Calu3 (cell line): ENCODE results near the gene ATXN10. TPM values are rescaled to one million over a fixed set of nuclear protein-coding genes. Genes with fewer than 3 reads are reported as not detected.

Experiments used
- BruUV-seq: library from RNA; stranded (reverse); fragments of 400-500 nt; replicated peaks from 2 replicates; lab custom pipeline; 2021; lab: Mats Ljungman, UMichigan
- CTCF ChIA-PET: fragments of 300-600 bp; sonication (Branson Sonifier 250); formaldehyde crosslinking; loops from one replicate; lab custom pipeline; 2022; ENCODE audit warnings: antibody characterized with exemption; lab: Charles Lee
- DNase-seq: peaks from one replicate; pipeline ENCODE4 v3.0.0; 2022
- H3K27ac Mint-ChIP-seq: one replicate; pipeline ENCODE4 v1.8.0; 2022; ENCODE audit warnings: mixed read lengths; ENCODE audit not compliant: unreplicated experiment
- H3K27me3 Mint-ChIP-seq: one replicate; pipeline ENCODE4 v1.8.0; 2022; ENCODE audit warnings: mixed read lengths; ENCODE audit not compliant: unreplicated experiment
- H3K36me3 Mint-ChIP-seq: one replicate; pipeline ENCODE4 v1.8.0; 2022; ENCODE audit warnings: mild to moderate bottlenecking, moderate library complexity, mixed read lengths; ENCODE audit not compliant: insufficient read depth, unreplicated experiment
- H3K4me1 Mint-ChIP-seq: one replicate; pipeline ENCODE4 v1.8.0; 2022; ENCODE audit warnings: mild to moderate bottlenecking, low read depth, mixed read lengths; ENCODE audit not compliant: unreplicated experiment
- H3K4me3 Mint-ChIP-seq: one replicate; pipeline ENCODE4 v1.8.0; 2022; ENCODE audit warnings: mild to moderate bottlenecking, low read depth, moderate library complexity, mixed read lengths; ENCODE audit not compliant: unreplicated experiment
- H3K9me3 Mint-ChIP-seq: one replicate; pipeline ENCODE4 v1.8.0; 2022; ENCODE audit warnings: low read depth, mixed read lengths; ENCODE audit not compliant: unreplicated experiment
- intact Hi-C: fragments of 100-400 bp; cut with micrococcal nuclease; formaldehyde crosslinking; loops from one replicate; pipeline ENCODE4 v1.10.0; 2022; ENCODE audit not compliant: unreplicated experiment
- total RNA-seq: library from RNA; stranded (reverse); gene quantifications from 2 replicates; pipeline ENCODE4 v1.2.3, GENCODE V29; 2022
- TF ChIP-seq, protein P1 (sequence below): fragments of 200-600 bp; IDR thresholded peaks from one replicate; pipeline ENCODE4 v1.8.0; 2022; ENCODE audit warnings: antibody characterized with exemption; ENCODE audit not compliant: unreplicated experiment

ATXN10 gene
- total RNA-seq, 1 experiment from 2014 or later: 263 TPM

GRCh38 chr22:45877651-45878050 is 206.0 kb downstream of the ATXN10 start:
- H3K27ac Mint-ChIP-seq: no peak overlapping the region

GRCh38 chr22:45878051-45878781 is 206.6 kb downstream of the ATXN10 start:
- H3K9me3 Mint-ChIP-seq: no peaks in the 10 kb centered on the region
- intact Hi-C loops: no loop called here
- no peaks in the 10 kb centered on the region for H3K36me3 Mint-ChIP-seq
- no peak for DNase-seq
- no TSS peak for BruUV-seq
- H3K27me3 Mint-ChIP-seq: peaks cover 22% of the 10 kb centered on the region
- no peaks in the 10 kb centered on the region for H3K4me1 Mint-ChIP-seq
- CTCF ChIA-PET: no interaction called here
- no peak overlapping the region for H3K4me3 Mint-ChIP-seq
- no peak overlapping the region for H3K27ac Mint-ChIP-seq
- TF ChIP-seq, protein P1, sequence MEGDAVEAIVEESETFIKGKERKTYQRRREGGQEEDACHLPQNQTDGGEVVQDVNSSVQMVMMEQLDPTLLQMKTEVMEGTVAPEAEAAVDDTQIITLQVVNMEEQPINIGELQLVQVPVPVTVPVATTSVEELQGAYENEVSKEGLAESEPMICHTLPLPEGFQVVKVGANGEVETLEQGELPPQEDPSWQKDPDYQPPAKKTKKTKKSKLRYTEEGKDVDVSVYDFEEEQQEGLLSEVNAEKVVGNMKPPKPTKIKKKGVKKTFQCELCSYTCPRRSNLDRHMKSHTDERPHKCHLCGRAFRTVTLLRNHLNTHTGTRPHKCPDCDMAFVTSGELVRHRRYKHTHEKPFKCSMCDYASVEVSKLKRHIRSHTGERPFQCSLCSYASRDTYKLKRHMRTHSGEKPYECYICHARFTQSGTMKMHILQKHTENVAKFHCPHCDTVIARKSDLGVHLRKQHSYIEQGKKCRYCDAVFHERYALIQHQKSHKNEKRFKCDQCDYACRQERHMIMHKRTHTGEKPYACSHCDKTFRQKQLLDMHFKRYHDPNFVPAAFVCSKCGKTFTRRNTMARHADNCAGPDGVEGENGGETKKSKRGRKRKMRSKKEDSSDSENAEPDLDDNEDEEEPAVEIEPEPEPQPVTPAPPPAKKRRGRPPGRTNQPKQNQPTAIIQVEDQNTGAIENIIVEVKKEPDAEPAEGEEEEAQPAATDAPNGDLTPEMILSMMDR: no peak

More at GRCh38 chr22:45877651-45878050, 206.0 kb downstream of the ATXN10 start:
- CTCF ChIA-PET: interaction anchor here (0.6 kb wide), 1 partner anchor 48 kb away, joined by 3 read pairs; no protein-coding TSS in a partner anchor
- Mint-ChIP-seq H3K9me3 (peaks cover 3% of the 10 kb centered on the region), H3K4me1 (no peaks in the 10 kb centered on the region), H3K36me3 (no peaks in the 10 kb centered on the region), H3K4me3 (no peak overlapping the region), H3K27me3 (peaks cover 22% of the 10 kb centered on the region)
- BruUV-seq: no TSS peak
- TF ChIP-seq, protein P1: no peak
- intact Hi-C loops: no loop called here
- DNase-seq: no peak

DNA sequence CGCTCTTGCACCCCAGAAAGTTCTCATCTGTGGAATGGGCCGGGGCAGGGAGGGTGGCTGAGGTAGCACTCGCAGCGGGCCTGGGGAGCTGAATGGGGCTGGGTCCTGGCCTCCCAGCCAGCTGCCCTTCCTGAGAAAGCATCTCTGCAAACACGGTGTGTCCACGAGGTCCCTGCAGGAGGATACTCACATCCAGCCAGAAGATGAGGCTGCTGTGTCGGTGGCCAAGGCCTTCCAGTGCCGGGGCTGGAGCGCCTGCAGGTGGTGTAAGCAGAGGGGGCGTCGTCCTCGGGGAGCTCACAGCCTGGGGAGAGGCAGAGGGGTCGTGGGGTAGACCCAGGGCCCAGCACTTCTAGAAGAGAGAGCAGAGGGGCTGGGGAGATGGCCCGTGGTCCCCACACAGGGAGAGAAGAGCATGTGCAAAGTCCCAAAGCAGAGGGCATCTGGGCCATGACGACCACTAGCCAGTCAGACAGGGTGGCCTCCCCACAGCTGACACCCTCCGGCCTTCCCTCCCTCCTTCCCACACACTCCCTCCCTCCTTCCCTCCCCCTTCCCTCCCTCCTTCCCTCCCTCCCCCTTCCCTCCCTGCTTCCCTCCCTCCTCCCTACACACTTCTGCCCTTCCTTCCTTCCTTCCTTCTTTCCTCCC is 207.4 kb downstream of the ATXN10 start:
- Mint-ChIP-seq H3K27me3 (peaks cover 22% of the 10 kb centered on the region), H3K4me3 (no peak overlapping the region), H3K9me3 (no peaks in the 10 kb centered on the region), H3K36me3 (peaks cover 4% of the 10 kb centered on the region), H3K27ac (no peak overlapping the region), H3K4me1 (no peaks in the 10 kb centered on the region)
- TF ChIP-seq, protein P1: no peak
- no TSS peak for BruUV-seq
- intact Hi-C loops: no loop called here
- DNase-seq: no peak
- CTCF ChIA-PET: no interaction called here

DNA sequence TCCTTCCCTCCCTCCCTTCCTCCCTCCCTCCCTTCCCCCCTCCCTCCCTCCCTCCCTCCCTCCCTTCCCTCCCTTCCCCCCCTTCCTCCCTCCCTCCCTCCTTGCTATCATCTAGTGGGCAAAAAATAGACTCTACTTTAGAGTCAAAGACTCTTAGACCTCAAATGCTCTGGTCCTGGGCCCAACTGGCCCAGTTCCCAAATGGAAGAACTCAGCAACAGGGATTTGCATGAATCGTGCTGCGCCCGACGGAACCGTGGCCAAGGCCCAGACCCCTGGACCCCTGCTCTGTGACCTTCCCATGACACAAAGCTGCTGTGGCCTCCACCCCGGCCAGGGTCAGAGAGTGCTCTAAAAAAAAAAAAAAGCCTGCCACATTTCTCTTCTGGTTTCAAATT is 207.9 kb downstream of the ATXN10 start:
- CTCF ChIA-PET: no interaction called here
- peaks cover 22% of the 10 kb centered on the region for H3K27me3 Mint-ChIP-seq
- no TSS peak for BruUV-seq
- intact Hi-C loops: no loop called here
- H3K27ac Mint-ChIP-seq: no peak overlapping the region
- H3K4me3 Mint-ChIP-seq: no peak overlapping the region
- DNase-seq: no peak
- TF ChIP-seq, protein P1: no peak
- H3K4me1 Mint-ChIP-seq: no peaks in the 10 kb centered on the region
- H3K36me3 Mint-ChIP-seq: peaks cover 4% of the 10 kb centered on the region
- H3K9me3 Mint-ChIP-seq: no peaks in the 10 kb centered on the region
